ENCODE data around the gene HACD2.

The HACD2 gene

GRCh38 chr3:123511084-123511483, 73.8 kb downstream of the HACD2 start:
- TF ChIP-seq MYC (IDR thresholded peaks at IDR 0.05; ENCODE audit: low read depth, low read length) (no peak), POLR2A (IDR thresholded peaks at IDR 0.05; ENCODE audit: extremely low read depth, insufficient read length) (no peak), CTCF (IDR thresholded peaks at IDR 0.05; ENCODE audit: low read depth, low read length) (no peak)
- TF ChIP-seq, protein P1, sequence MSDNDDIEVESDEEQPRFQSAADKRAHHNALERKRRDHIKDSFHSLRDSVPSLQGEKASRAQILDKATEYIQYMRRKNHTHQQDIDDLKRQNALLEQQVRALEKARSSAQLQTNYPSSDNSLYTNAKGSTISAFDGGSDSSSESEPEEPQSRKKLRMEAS (IDR thresholded peaks at IDR 0.05; ENCODE audit: low read depth, low read length), result no peak

GRCh38 chr3:123508178-123508577, 76.7 kb downstream of the HACD2 start:
- H3K4me3 ChIP-seq (ENCODE audit: low read depth, low read length), result no peak overlapping the region
- TF ChIP-seq MYC (IDR thresholded peaks at IDR 0.05; ENCODE audit: low read depth, low read length) (no peak), CTCF (IDR thresholded peaks at IDR 0.05; ENCODE audit: low read depth, low read length) (no peak), POLR2A (IDR thresholded peaks at IDR 0.05; ENCODE audit: extremely low read depth, insufficient read length) (no peak)
- DNase-seq (ENCODE audit: low read depth), result no peak

More at GRCh38 chr3:123511084-123511483, 73.8 kb downstream of the HACD2 start:
- no peak for DNase-seq (ENCODE audit: low read depth)
- H3K4me3 ChIP-seq (ENCODE audit: low read depth, low read length), result no peak overlapping the region

DNA sequence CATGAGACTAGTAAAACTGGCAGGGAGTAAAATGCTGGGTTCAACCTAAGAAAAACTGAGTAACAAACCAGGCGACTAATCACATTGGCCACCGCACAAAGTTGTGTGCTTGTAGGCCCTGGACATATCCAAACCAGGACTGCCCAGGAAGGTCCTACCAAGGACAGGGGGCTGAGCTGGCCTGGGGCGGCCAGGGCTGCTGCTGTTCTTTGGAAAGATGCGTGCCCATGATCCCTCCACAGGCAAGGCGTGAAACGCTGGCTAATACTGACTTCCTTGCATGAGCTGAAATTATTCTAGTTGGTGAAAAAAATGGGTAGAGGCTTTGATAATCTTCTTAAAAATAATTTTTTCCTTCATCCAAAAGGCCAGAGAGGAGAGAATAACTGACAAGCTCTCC, 79.0 kb downstream of the HACD2 start:
- no peak overlapping the region for H3K4me3 ChIP-seq (ENCODE audit: low read depth, low read length)
- no peak for DNase-seq (ENCODE audit: low read depth)
- TF ChIP-seq POLR2A (IDR thresholded peaks at IDR 0.05; ENCODE audit: extremely low read depth, insufficient read length), result no peak
- TF ChIP-seq, protein P1 (IDR thresholded peaks at IDR 0.05; ENCODE audit: low read depth, low read length), result no peak
- no peak for TF ChIP-seq CTCF (IDR thresholded peaks at IDR 0.05; ENCODE audit: low read depth, low read length)
- no peak for TF ChIP-seq MYC (IDR thresholded peaks at IDR 0.05; ENCODE audit: low read depth, low read length)

DNA sequence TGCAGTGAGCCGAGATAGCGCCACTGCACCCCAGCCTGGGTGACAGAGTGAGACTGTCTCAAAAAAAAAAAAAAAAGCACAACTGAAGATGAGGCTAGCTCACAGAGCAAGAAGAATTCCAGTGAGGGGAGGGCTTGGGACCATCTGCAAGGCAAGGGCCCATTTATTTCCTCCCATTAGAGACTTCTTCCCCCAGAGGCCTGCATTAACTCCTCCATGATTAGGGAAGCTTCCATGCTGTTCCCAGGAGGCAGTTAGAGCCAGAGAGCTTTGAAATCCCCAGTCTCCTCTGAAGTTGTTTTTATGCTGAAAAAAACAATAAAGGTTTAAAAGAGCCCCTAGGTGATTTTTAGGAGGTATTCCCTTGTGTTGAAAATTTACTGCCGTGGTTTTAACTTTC, 81.7 kb downstream of the HACD2 start:
- no peak for TF ChIP-seq MYC (IDR thresholded peaks at IDR 0.05; ENCODE audit: low read depth, low read length)
- no peak for TF ChIP-seq POLR2A (IDR thresholded peaks at IDR 0.05; ENCODE audit: extremely low read depth, insufficient read length)
- TF ChIP-seq, protein P1 (IDR thresholded peaks at IDR 0.05; ENCODE audit: low read depth, low read length), result no peak
- no peak for TF ChIP-seq CTCF (IDR thresholded peaks at IDR 0.05; ENCODE audit: low read depth, low read length)
- DNase-seq (ENCODE audit: low read depth), result no peak
- no peak overlapping the region for H3K4me3 ChIP-seq (ENCODE audit: low read depth, low read length)

DNA sequence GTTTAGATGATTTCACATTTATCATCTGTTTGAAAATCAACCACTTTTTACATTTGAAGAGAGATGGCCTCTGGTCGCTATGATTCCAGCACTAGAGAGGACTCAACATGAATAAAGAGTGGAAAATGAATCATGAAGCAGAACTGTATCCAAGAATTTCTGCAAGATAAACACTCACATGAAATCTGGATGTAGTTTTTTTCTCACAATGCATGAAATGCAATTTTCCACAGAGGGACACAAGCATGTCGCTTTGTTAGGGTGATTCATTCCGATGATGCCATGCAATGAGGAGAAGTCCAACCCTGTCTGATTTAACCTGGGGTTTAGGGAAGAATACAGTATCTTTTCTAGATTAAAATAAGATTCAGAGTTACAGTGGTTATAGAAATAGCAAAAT, 85.5 kb downstream of the HACD2 start:
- no peak overlapping the region for H3K4me3 ChIP-seq (ENCODE audit: low read depth, low read length)
- TF ChIP-seq, protein P1 (IDR thresholded peaks at IDR 0.05; ENCODE audit: low read depth, low read length), result no peak
- TF ChIP-seq POLR2A (IDR thresholded peaks at IDR 0.05; ENCODE audit: extremely low read depth, insufficient read length) (no peak), CTCF (IDR thresholded peaks at IDR 0.05; ENCODE audit: low read depth, low read length) (no peak), MYC (IDR thresholded peaks at IDR 0.05; ENCODE audit: low read depth, low read length) (no peak)
- no peak for DNase-seq (ENCODE audit: low read depth)

GRCh38 chr3:123498761-123499160, 86.1 kb downstream of the HACD2 start:
- no peak for DNase-seq (ENCODE audit: low read depth)
- TF ChIP-seq, protein P1 (IDR thresholded peaks at IDR 0.05; ENCODE audit: low read depth, low read length), result no peak
- TF ChIP-seq POLR2A (IDR thresholded peaks at IDR 0.05; ENCODE audit: extremely low read depth, insufficient read length) (no peak), CTCF (IDR thresholded peaks at IDR 0.05; ENCODE audit: low read depth, low read length) (no peak), MYC (IDR thresholded peaks at IDR 0.05; ENCODE audit: low read depth, low read length) (no peak)
- no peak overlapping the region for H3K4me3 ChIP-seq (ENCODE audit: low read depth, low read length)
